ENCODE data around the gene ZSWIM4. TPM values are rescaled to one million over a fixed set of nuclear protein-coding genes. Genes with fewer than 3 reads are reported as not detected.
A peak's percentile ranks its signal among the peaks of the same experiment; 100 is the strongest.

ZSWIM4 gene
- total RNA-seq, 1 donor from 2014 or later: 23.6 TPM

DNA sequence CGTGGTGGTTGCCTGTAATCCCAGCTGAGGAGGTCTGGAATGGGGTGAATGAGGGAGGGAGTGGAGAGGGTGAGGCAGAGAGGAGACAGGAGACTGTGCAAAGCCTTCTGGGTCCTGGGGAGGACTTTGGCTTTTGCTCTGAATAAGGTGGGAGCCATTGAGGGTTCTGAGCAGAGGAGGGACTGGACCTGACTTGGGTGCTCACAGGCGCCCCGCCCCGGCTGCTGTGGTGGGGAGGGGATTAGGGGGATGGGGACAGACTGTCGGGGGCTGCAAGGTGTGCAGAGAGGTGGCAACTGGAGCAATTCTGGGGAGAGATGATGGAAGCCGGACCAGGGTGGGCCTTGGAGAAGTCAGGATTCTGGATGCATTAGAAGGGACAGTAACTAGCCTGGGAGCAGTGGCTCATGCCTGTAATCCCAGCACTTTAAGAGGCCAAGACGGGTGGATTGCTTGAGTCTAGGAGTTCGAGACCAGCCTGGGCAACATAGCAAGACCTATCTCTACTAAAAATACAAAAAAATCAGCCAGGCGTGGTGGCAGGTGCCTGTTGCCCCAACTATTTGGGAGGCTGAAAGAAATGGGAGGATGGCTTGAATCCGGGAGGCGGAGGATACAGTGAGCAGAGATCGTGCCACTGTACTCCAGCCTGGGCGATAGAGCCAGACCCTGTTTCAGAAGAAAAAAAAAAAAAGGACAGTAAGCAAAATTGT lies 65.6 kb downstream of the ZSWIM4 start:
- Mint-ChIP-seq H3K4me1 (peaks cover 31% of the 10 kb centered on the region), H3K27me3 (ENCODE audit: low read depth) (no peaks in the 10 kb centered on the region), H3K36me3 (no peaks in the 10 kb centered on the region), H3K9me3 (no peaks in the 10 kb centered on the region), H3K4me3 (no peak overlapping the region), H3K27ac (peak overlapping the region; percentile 95)
- TF ChIP-seq, protein P1, sequence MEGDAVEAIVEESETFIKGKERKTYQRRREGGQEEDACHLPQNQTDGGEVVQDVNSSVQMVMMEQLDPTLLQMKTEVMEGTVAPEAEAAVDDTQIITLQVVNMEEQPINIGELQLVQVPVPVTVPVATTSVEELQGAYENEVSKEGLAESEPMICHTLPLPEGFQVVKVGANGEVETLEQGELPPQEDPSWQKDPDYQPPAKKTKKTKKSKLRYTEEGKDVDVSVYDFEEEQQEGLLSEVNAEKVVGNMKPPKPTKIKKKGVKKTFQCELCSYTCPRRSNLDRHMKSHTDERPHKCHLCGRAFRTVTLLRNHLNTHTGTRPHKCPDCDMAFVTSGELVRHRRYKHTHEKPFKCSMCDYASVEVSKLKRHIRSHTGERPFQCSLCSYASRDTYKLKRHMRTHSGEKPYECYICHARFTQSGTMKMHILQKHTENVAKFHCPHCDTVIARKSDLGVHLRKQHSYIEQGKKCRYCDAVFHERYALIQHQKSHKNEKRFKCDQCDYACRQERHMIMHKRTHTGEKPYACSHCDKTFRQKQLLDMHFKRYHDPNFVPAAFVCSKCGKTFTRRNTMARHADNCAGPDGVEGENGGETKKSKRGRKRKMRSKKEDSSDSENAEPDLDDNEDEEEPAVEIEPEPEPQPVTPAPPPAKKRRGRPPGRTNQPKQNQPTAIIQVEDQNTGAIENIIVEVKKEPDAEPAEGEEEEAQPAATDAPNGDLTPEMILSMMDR (IDR thresholded peaks at IDR 0.05; ENCODE audit: unreplicated experiment): no peak
- no peak for DNase-seq (ENCODE audit: low spot score in 2 of 2, unreplicated experiment in 2 of 2)

DNA sequence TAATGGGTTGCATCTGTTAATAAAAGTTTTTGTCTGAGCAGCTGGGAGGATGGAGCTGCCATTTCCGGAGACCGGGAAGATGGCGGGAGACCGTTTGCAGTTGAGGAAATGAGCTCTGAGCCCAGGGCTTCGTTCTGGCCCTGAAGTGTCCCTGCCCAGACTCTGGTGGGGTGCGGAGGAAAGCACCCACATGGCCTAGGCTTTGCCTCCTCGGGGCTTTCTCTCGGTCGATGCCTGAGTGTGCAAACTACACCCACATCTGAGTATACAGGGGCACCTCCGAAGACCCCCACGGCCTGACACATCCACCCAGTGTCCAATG lies 66.1 kb downstream of the ZSWIM4 start:
- Mint-ChIP-seq H3K36me3 (no peaks in the 10 kb centered on the region), H3K4me1 (peaks cover 33% of the 10 kb centered on the region), H3K9me3 (no peaks in the 10 kb centered on the region), H3K27ac (peak overlapping the region; percentile 95), H3K4me3 (peak overlapping the region; percentile 67), H3K27me3 (ENCODE audit: low read depth) (peaks cover 1% of the 10 kb centered on the region)
- no peak for DNase-seq (ENCODE audit: low spot score in 2 of 2, unreplicated experiment in 2 of 2)
- TF ChIP-seq, protein P1 (IDR thresholded peaks at IDR 0.05; ENCODE audit: unreplicated experiment): no peak

DNA sequence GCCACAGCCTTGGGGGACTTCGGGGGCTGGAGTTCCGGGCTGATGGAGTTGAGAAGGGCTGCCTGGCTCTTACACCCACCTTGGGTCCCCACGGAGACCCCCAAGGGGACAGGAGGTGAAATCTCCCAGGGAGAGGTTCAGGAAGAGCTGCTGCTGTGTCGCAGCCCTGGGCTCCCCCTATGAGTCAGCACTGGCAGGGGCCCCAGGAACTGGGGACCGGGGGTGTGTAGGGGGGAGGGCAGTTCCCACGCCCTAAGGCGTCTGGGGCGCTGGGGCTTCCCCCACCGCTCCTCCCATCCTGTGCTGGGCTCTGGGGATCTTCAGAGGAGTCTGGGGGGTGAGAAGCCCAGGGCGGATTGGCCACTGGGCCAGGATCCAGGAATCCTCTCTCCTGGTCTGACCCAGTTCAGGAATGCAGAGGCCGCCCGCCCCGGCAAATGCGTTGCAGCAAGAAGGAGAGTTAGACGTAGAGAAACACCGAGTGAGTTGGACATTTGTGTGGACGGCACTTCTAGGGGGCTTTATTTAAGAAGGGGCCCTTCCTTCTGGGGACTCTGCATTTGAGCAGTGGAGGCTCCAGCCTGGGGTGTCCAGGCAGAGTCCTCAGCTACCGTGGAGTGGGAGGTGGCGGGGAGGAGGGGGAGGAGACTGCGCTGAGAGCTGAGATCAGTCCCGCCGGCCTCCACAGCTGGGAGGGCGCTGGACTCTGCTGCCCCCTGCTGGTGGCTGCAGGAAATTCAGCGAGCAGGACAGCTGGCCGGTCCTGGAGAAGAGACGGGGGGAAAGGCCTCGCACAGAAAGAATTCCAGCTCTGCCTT lies 66.7 kb downstream of the ZSWIM4 start:
- no peaks in the 10 kb centered on the region for H3K9me3 Mint-ChIP-seq
- H3K4me3 Mint-ChIP-seq: peak overlapping the region; percentile 67
- H3K27me3 Mint-ChIP-seq (ENCODE audit: low read depth): peaks cover 1% of the 10 kb centered on the region
- H3K4me1 Mint-ChIP-seq: peaks cover 35% of the 10 kb centered on the region
- H3K27ac Mint-ChIP-seq: peak overlapping the region; percentile 95
- peak; percentile 87 to 98 for DNase-seq (ENCODE audit: low spot score in 2 of 2, unreplicated experiment in 2 of 2)
- no peaks in the 10 kb centered on the region for H3K36me3 Mint-ChIP-seq
- TF ChIP-seq, protein P1 (IDR thresholded peaks at IDR 0.05; ENCODE audit: unreplicated experiment): peak; percentile 100

DNA sequence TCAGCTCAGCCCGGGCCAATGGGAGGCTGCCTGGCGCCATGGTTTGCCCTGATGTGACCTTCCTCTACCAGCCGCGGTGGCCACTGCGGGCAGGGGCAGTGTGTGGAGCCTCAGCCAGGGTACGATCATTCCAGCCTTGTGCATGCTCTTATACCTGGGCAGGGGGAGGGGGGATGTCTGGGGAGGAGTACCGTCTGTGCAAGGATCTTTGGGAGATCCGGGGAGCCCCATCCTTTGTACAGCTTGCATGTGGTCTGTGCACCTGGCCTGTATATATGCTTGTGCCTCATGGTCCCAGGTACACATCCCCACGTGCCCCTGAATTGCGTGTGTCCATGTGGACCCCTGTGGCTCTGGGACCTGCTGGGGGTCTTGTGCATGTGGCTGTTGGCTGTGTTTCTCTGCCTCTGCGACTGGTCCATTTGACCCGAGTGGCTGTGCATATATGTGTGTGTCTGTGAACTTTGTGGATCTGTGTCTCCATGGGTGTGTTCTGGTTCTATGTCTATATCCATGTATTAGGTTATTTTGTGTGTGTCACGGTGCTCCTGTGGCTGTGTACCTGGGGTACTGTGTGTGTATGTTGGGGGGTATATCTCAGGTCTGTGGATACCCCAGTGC lies 68.9 kb downstream of the ZSWIM4 start:
- Mint-ChIP-seq H3K4me3 (peak overlapping the region; percentile 71), H3K36me3 (no peaks in the 10 kb centered on the region), H3K27ac (peak overlapping the region; percentile 77), H3K4me1 (peaks cover 39% of the 10 kb centered on the region), H3K9me3 (no peaks in the 10 kb centered on the region), H3K27me3 (ENCODE audit: low read depth) (peaks cover 1% of the 10 kb centered on the region)
- no peak for DNase-seq (ENCODE audit: low spot score in 2 of 2, unreplicated experiment in 2 of 2)
- TF ChIP-seq, protein P1 (IDR thresholded peaks at IDR 0.05; ENCODE audit: unreplicated experiment): no peak

DNA sequence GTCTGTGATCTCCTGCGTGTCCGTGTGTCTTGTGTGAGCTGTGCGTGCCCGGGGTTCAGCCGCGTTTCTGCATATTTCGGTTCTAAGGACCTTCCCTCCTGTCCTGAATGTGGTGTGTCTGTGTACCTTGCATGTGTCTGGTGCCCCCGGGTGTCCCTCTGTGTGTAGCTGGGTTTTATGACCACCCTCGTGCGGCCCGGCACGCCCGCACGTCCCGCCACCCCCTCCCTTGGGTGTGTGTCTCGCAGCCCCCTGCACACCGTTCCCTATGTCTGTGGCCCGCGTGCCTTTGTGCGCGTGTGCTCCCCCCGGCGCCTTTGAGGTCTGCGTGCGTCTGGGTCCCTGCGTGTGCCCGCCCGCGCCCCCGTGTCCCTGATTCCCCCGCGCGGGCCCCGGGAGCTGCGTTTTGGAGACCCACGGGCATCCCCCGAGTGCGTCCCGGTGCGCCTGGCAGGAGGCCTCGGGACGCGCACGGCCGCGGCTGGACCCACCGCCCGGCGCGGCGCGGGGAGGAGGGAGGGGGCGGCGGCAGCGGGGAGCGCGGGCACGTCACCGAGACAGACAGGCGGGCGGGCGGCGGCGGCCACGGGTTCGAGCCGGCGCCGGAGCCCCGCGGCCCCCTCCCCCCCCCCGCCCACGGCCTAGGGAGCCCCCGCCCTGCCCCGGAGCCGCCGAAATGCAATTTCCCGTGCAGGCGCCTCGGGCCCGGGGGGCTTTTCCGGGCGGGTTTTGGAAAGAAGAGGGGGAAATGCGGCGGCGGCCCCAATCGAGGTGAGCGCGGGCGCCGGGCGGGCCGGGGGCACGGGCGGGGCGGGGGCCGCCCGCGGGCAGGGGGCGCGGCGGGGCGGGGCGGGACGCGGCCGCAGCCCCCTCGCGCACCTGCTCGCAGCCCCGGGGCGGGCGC lies 69.7 kb downstream of the ZSWIM4 start:
- H3K4me1 Mint-ChIP-seq: peaks cover 39% of the 10 kb centered on the region
- peaks cover 1% of the 10 kb centered on the region for H3K27me3 Mint-ChIP-seq (ENCODE audit: low read depth)
- H3K4me3 Mint-ChIP-seq: peak overlapping the region; percentile 71
- H3K27ac Mint-ChIP-seq: peak overlapping the region; percentile 77
- TF ChIP-seq, protein P1 (IDR thresholded peaks at IDR 0.05; ENCODE audit: unreplicated experiment): no peak
- no peaks in the 10 kb centered on the region for H3K36me3 Mint-ChIP-seq
- H3K9me3 Mint-ChIP-seq: no peaks in the 10 kb centered on the region
- DNase-seq (ENCODE audit: low spot score in 2 of 2, unreplicated experiment in 2 of 2): no peak

Measured in mesothelial cell of epicardium (in vitro differentiated cells).